Measurements from ENCODE around the gene CDHR3. TPM values are rescaled to one million over a fixed set of nuclear protein-coding genes. Genes with fewer than 3 reads are reported as not detected.

CDHR3 gene
- total and polyA plus RNA-seq, 10 of the 15 experiments (the other 5 are each of a cell fraction or from before 2014, with no cell fraction given): 0.06 to 0.11 TPM; not detected in 8

GRCh38 chr7:105979405-105979804 lies 16.3 kb downstream of the CDHR3 start:
- no peak overlapping the region for H3K4me2 ChIP-seq (ENCODE audit: control insufficient read depth, insufficient read depth)
- CTCF ChIA-PET: interaction anchor here (0.9 kb wide), 1 partner anchor 12 kb away, joined by 3 read pairs; no protein-coding TSS in a partner anchor
- RAD21 ChIA-PET (ENCODE audit: unreplicated experiment): no interaction called here
- H3K27ac ChIP-seq (ENCODE audit: control insufficient read depth, insufficient read depth): no peak overlapping the region
- in situ Hi-C loops (cut with MboI) (no loop called here), intact Hi-C loops (cut with micrococcal nuclease; ENCODE audit: unreplicated experiment) (no loop called here)
- no peak overlapping the region for H2AFZ ChIP-seq (ENCODE audit: control insufficient read depth, low read depth, low read length)
- POLR2A ChIA-PET: no interaction called here
- H3K9me3 ChIP-seq (replicated peaks; ENCODE audit: control insufficient read depth, insufficient read depth, low read length): no peaks in the 10 kb centered on the region
- ATAC-seq (no peak), FAIRE-seq (no peak), DNase-seq (ENCODE audit: low read depth, low spot score) (no peak)
- H4K20me1 ChIP-seq (ENCODE audit: control insufficient read depth, insufficient read depth): no peaks in the 10 kb centered on the region
- WGBS (ENCODE audit: insufficient coverage, insufficient replicate concordance, low lambda C conversion rate, missing lambda C conversion rate): 50% methylated on average over 2 of the region's 2 CpGs
- SMC1A ChIA-PET (ENCODE audit: uncharacterized antibody, unreplicated experiment): interaction anchor here (1.3 kb wide), 1 partner anchor 47 kb away, joined by 4 read pairs; no protein-coding TSS in a partner anchor
- H3K4me3 ChIP-seq: no peak overlapping the region
- H3K4me1 ChIP-seq (ENCODE audit: control insufficient read depth, insufficient read depth, low read length): no peaks in the 10 kb centered on the region
- no peaks in the 10 kb centered on the region for H3K79me2 ChIP-seq (ENCODE audit: control insufficient read depth, insufficient read depth, low read length)
- no peak overlapping the region for H3K9ac ChIP-seq (ENCODE audit: control insufficient read depth, insufficient read depth, low read length)
- BruUV-seq (replicated peaks): no TSS peak
- no peaks in the 10 kb centered on the region; a peak in 1 of 4 replicates for H3K27me3 ChIP-seq (replicated peaks in 1 of 2; ENCODE audit: control insufficient read depth in 2 of 2, insufficient read depth in 2 of 2, low read length in 1 of 2)
- no peaks in the 10 kb centered on the region for H3K36me3 ChIP-seq (ENCODE audit: control insufficient read depth in 2 of 2, insufficient read depth in 2 of 2, low read length in 1 of 2)
- no peak for TF ChIP-seq MXI1 (IDR thresholded peaks at IDR 0.05; ENCODE audit: low read depth, low read length)
- no peak for TF ChIP-seq NFYA (IDR thresholded peaks at IDR 0.05; ENCODE audit: borderline replicate concordance, low read depth, low read length)
- no peak for TF ChIP-seq SIX5 (IDR thresholded peaks at IDR 0.05; ENCODE audit: low read depth, low read length, severe bottlenecking)
- no peak for TF ChIP-seq ZNF217 (IDR thresholded peaks at IDR 0.05)
- TF ChIP-seq TARDBP (IDR thresholded peaks at IDR 0.05; ENCODE audit: borderline replicate concordance): no peak
- no peak for TF ChIP-seq FOXK2 (IDR thresholded peaks at IDR 0.05)
- no peak for TF ChIP-seq NR2C1 (IDR thresholded peaks at IDR 0.05)
- no peak for TF ChIP-seq PML (IDR thresholded peaks at IDR 0.05; ENCODE audit: low read length)

GRCh38 chr7:105980645-105981396 lies 17.8 kb downstream of the CDHR3 start:
- ChIA-PET RAD21 (ENCODE audit: unreplicated experiment) (no interaction called here), SMC1A (ENCODE audit: uncharacterized antibody, unreplicated experiment) (interaction anchor here (0.9 kb wide), 1 partner anchor 216 kb away, joined by 4 read pairs; no protein-coding TSS in a partner anchor), CTCF (no interaction called here), POLR2A (no interaction called here)
- in situ Hi-C loops (cut with MboI): no loop called here
- H3K27me3 ChIP-seq (replicated peaks in 1 of 2; ENCODE audit: control insufficient read depth in 2 of 2, insufficient read depth in 2 of 2, low read length in 1 of 2): peaks cover 0 to 2% of the 10 kb centered on the region in 2 experiments; a peak in 1 of 4 replicates
- no TSS peak for BruUV-seq (replicated peaks)
- H3K4me2 ChIP-seq (ENCODE audit: control insufficient read depth, insufficient read depth): no peak overlapping the region
- no peak overlapping the region for H3K27ac ChIP-seq (ENCODE audit: control insufficient read depth, insufficient read depth)
- H3K4me3 ChIP-seq: no peak overlapping the region
- H3K36me3 ChIP-seq (ENCODE audit: control insufficient read depth in 2 of 2, insufficient read depth in 2 of 2, low read length in 1 of 2): no peaks in the 10 kb centered on the region
- no peak for TF ChIP-seq BHLHE40 (IDR thresholded peaks at IDR 0.05; ENCODE audit: borderline replicate concordance in 1 of 2, low read depth in 2 of 2, low read length in 1 of 2)
- no peak for TF ChIP-seq ASH2L (IDR thresholded peaks at IDR 0.05; ENCODE audit: borderline replicate concordance, low read depth)
- TF ChIP-seq MEF2B (IDR thresholded peaks at IDR 0.05; ENCODE audit: partially characterized antibody, poor library complexity, severe bottlenecking): no peak
- TF ChIP-seq SRF (IDR thresholded peaks at IDR 0.05; ENCODE audit: low read depth in 2 of 2, low read length in 2 of 2): no peak
- TF ChIP-seq STAT1 (conservative IDR thresholded peaks at IDR 0.05): no peak
- TF ChIP-seq BACH1 (IDR thresholded peaks at IDR 0.05; ENCODE audit: borderline replicate concordance): no peak
- no peak for TF ChIP-seq ZBTB11 (CRISPR knock-in tag; IDR thresholded peaks at IDR 0.05)
- no peak for TF ChIP-seq NFYA (IDR thresholded peaks at IDR 0.05; ENCODE audit: borderline replicate concordance, low read depth, low read length)
- ATAC-seq (no peak), FAIRE-seq (no peak), DNase-seq (ENCODE audit: low read depth, low spot score) (no peak)
- 2% methylated on average over 3 of the region's 3 CpGs for WGBS (ENCODE audit: insufficient coverage, insufficient replicate concordance, low lambda C conversion rate, missing lambda C conversion rate)
- intact Hi-C loops (cut with micrococcal nuclease; ENCODE audit: unreplicated experiment): no loop called here
- no peaks in the 10 kb centered on the region for H4K20me1 ChIP-seq (ENCODE audit: control insufficient read depth, insufficient read depth)
- no peak overlapping the region for H2AFZ ChIP-seq (ENCODE audit: control insufficient read depth, low read depth, low read length)
- H3K79me2 ChIP-seq (ENCODE audit: control insufficient read depth, insufficient read depth, low read length): no peaks in the 10 kb centered on the region
- H3K9ac ChIP-seq (ENCODE audit: control insufficient read depth, insufficient read depth, low read length): no peak overlapping the region
- no peaks in the 10 kb centered on the region for H3K4me1 ChIP-seq (ENCODE audit: control insufficient read depth, insufficient read depth, low read length)
- no peaks in the 10 kb centered on the region for H3K9me3 ChIP-seq (replicated peaks; ENCODE audit: control insufficient read depth, insufficient read depth, low read length)

Measured in GM12878 (cell line).